Keratinocyte (primary cell): ENCODE results near the gene STK38.

ENCODE experiments used
- EZH2 ChIP-seq: IDR thresholded peaks from one replicate; pipeline ENCODE4 v1.6.1; 2012; ENCODE audit warnings: inconsistent platforms, mild to moderate bottlenecking, low read length, moderate library complexity
- TF ChIP-seq, protein P1 (sequence below), 3 experiments: IDR thresholded peaks in 1 of 3; conservative IDR thresholded peaks in 1 of 3; optimal IDR thresholded peaks in 1 of 3; 2 replicates in 2 of 3; 3 replicates in 1 of 3; pipeline versions ENCODE3 to v1.5.1; 2011; ENCODE audit warnings: low read length in 3 of 3, mild to moderate bottlenecking in 3 of 3, moderate library complexity in 2 of 3, control low read depth in 1 of 3, inconsistent platforms in 1 of 3; ENCODE audit not compliant: insufficient read depth in 2 of 3; ENCODE audit errors: extremely low read depth in 1 of 3

DNA sequence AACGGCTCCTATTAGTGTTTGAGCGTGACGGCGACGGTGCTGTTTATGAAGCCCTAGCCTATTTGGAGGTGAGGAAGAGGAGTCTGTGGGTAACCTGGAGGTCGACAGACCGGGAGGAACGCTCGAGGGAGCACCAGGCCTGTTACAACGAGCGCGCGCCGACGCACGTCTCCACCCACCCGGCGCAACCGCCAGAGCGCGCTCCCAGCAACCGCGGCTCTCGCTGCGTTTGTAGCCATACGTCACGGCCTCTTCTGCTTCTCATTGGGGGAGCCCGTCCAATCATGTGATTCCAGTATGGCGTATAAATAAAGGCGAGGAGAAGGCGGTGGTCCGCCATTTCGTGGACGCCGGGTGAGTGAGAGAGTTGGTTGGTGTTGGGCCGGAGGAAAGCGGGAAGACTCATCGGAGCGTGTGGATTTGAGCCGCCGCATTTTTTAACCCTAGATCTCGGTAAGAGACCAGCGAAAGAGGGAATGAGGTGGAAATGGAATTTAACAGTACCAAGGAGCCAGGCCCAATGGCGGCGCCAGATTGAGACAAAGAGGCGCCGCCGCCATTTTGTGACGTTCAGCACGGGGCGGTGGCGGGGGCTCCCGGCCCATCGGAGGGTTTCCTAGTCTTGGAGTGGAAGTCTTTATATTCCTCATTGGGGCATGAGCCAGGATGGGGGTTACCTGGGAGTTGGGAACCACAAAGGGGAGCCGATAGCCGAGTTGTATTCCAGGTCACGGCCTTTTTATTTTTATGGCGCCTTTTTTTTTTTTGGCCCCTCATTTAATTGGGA is 46.9 kb upstream of the STK38 start, which contains the start of gene SRSF3:
- TF ChIP-seq, protein P1, sequence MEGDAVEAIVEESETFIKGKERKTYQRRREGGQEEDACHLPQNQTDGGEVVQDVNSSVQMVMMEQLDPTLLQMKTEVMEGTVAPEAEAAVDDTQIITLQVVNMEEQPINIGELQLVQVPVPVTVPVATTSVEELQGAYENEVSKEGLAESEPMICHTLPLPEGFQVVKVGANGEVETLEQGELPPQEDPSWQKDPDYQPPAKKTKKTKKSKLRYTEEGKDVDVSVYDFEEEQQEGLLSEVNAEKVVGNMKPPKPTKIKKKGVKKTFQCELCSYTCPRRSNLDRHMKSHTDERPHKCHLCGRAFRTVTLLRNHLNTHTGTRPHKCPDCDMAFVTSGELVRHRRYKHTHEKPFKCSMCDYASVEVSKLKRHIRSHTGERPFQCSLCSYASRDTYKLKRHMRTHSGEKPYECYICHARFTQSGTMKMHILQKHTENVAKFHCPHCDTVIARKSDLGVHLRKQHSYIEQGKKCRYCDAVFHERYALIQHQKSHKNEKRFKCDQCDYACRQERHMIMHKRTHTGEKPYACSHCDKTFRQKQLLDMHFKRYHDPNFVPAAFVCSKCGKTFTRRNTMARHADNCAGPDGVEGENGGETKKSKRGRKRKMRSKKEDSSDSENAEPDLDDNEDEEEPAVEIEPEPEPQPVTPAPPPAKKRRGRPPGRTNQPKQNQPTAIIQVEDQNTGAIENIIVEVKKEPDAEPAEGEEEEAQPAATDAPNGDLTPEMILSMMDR (optimal IDR thresholded peaks at IDR 0.05 in 1 of 3, IDR thresholded peaks at IDR 0.05 in 1 of 3, conservative IDR thresholded peaks at IDR 0.05 in 1 of 3; ENCODE audit: extremely low read depth in 1 of 3, insufficient read depth in 2 of 3, low read length in 3 of 3) = peak; percentile 13 to 49 (median 39)
- TF ChIP-seq EZH2 = no peak
